PC-3 (cell line): ENCODE measurements around the gene KCNQ1.

Experiments
- CTCF ChIP-seq: fragments of 300-600 bp; sonication (generic); conservative IDR thresholded peaks from 2 replicates; pipeline ENCODE4 v1.5.1; 2017; ENCODE audit warnings: antibody characterized with exemption, low read depth, mild to moderate bottlenecking, low read length
- EZH2 ChIP-seq: fragments of 300-600 bp; sonication (generic); IDR thresholded peaks from one replicate; pipeline ENCODE4 v1.6.1; 2017; ENCODE audit warnings: antibody characterized with exemption, mild to moderate bottlenecking, low read length; ENCODE audit not compliant: unreplicated experiment
- EZH2phosphoT487 ChIP-seq: fragments of 300-600 bp; sonication (generic); IDR thresholded peaks from 2 replicates; pipeline ENCODE4 v1.6.1; 2018; ENCODE audit warnings: mild to moderate bottlenecking, antibody characterized with exemption, low read length, borderline replicate concordance

- no peak for TF ChIP-seq CTCF
- TF ChIP-seq EZH2: no peak
- TF ChIP-seq EZH2phosphoT487: no peak
These were observed 316.6 kb downstream of the KCNQ1 start for GRCh38 chr11:2761131-2762030.
